Small intestine (tissue), 7 donors: ENCODE measurements around the gene TMEM242. TPM values are rescaled to one million over a fixed set of nuclear protein-coding genes. Genes with fewer than 3 reads are reported as not detected.

Source experiments
- DNase-seq, 2 donors: peaks; one replicate each; pipeline versions ENCODE4 v3.0.0 to v3.0.0-alpha.2; 2013
- FAIRE-seq: peaks from 2 replicates; lab custom pipeline; 2012; peaks lifted over from hg19 to GRCh38; lab: Jason Lieb, UNC
- H3K27ac ChIP-seq, 3 donors: one replicate each; pipeline ENCODE4 v1.5.1; 2013; ENCODE audit warnings: low read length in 2 of 3, mild to moderate bottlenecking in 2 of 3, control low read depth in 1 of 3, inconsistent platforms in 1 of 3, low read depth in 1 of 3, moderate library complexity in 1 of 3
- H3K27me3 ChIP-seq, 3 donors: one replicate each; pipeline ENCODE4 v1.6.1; 2013; ENCODE audit warnings: low read length in 3 of 3, inconsistent platforms in 1 of 3; ENCODE audit not compliant: control insufficient read depth in 3 of 3, insufficient read depth in 3 of 3
- H3K36me3 ChIP-seq, 3 donors: one replicate each; pipeline ENCODE4 v1.6.1; 2013; ENCODE audit warnings: low read length in 3 of 3, inconsistent platforms in 1 of 3, low read depth in 1 of 3, mild to moderate bottlenecking in 1 of 3, moderate library complexity in 1 of 3; ENCODE audit not compliant: control insufficient read depth in 3 of 3, insufficient read depth in 2 of 3
- H3K4me1 ChIP-seq, 3 donors: one replicate each; pipeline ENCODE4 v1.6.1; 2013; ENCODE audit warnings: low read length in 2 of 3, inconsistent platforms in 1 of 3, low read depth in 1 of 3, mild to moderate bottlenecking in 1 of 3, moderate library complexity in 1 of 3; ENCODE audit not compliant: control insufficient read depth in 3 of 3, insufficient read depth in 2 of 3
- H3K4me3 ChIP-seq, 3 donors: one replicate each; pipeline ENCODE4 v1.5.1; 2013; ENCODE audit warnings: low read length in 3 of 3, control low read depth in 1 of 3, inconsistent platforms in 1 of 3, low read depth in 1 of 3, mild to moderate bottlenecking in 1 of 3, moderate library complexity in 1 of 3
- H3K9me3 ChIP-seq, 2 donors: one replicate each; pipeline ENCODE4 v1.6.1; 2013; ENCODE audit warnings: low read depth in 1 of 2, low read length in 1 of 2; ENCODE audit not compliant: control insufficient read depth in 2 of 2, insufficient read depth in 1 of 2
- WGBS, 3 donors: extraction: QIAGEN DNeasy Blood & Tissue Kit; methylation state at CpG; one replicate each; pipeline ENCODE4 v1.1.7; 2013; 5-methylcytosine and 5-hydroxymethylcytosine counted together
- polyA plus RNA-seq, 4 donors: library from polyadenylated mRNA; stranded (reverse) in 3 of 4; unstranded in 1 of 4; fragments of 200-250 nt in 3 of 4; fragments of 120-200 nt in 1 of 4; gene quantifications; one replicate each; pipeline versions ENCODE4 v1.2.1 to v1.2.3, GENCODE V29; 2013
- donor health status: healthy with polysubstance abuse.
- donor health status: control.
- donor health status: control.
- donor health status: Bipolar disorder and iron deficiency.
- donor health status: healthy.

TMEM242 gene
- polyA plus RNA-seq, 4 donors, result 3.8 to 9.5 (median 5.7) TPM

- 77 to 84% (median 82%) methylated on average over 3 of the region's 3 CpGs for WGBS, 3 donors
Measured at GRCh38 chr6:157254538-157254937, 68.8 kb downstream of the TMEM242 start.

GRCh38 chr6:157253699-157254098 is 69.6 kb downstream of the TMEM242 start:
- no peak for FAIRE-seq
- Histone ChIP-seq H3K27ac (no peak overlapping the region), H3K27me3 (no peaks in the 10 kb centered on the region), H3K4me1 (no peaks in the 10 kb centered on the region), H3K36me3 (no peaks in the 10 kb centered on the region), H3K9me3 (peaks cover 0 to 2% of the 10 kb centered on the region in 2 donors), H3K4me3 (no peak overlapping the region)
- 83 to 91% (median 88%) methylated on average over 6 to 7 of the region's 7 CpGs for WGBS, 3 donors
- DNase-seq, result no peak

More at GRCh38 chr6:157254538-157254937, 68.8 kb downstream of the TMEM242 start:
- H3K36me3 ChIP-seq, result no peaks in the 10 kb centered on the region
- no peak overlapping the region for H3K27ac ChIP-seq
- H3K27me3 ChIP-seq, result no peaks in the 10 kb centered on the region
- no peaks in the 10 kb centered on the region for H3K9me3 ChIP-seq
- H3K4me1 ChIP-seq, result no peaks in the 10 kb centered on the region
- FAIRE-seq (no peak), DNase-seq (no peak)
- H3K4me3 ChIP-seq, result no peak overlapping the region

- FAIRE-seq, result no peak
- Histone ChIP-seq H3K4me3 (no peak overlapping the region), H3K27ac (no peak overlapping the region), H3K9me3 (peaks cover 0 to 4% of the 10 kb centered on the region in 2 donors), H3K4me1 (no peaks in the 10 kb centered on the region), H3K36me3 (no peaks in the 10 kb centered on the region), H3K27me3 (no peaks in the 10 kb centered on the region)
- no peak for DNase-seq
- WGBS, 3 donors, result 68 to 75% (median 73%) methylated on average over 7 of the region's 7 CpGs
Measured at GRCh38 chr6:157253017-157253416, 70.3 kb downstream of the TMEM242 start.

GRCh38 chr6:157251586-157252247 is 71.6 kb downstream of the TMEM242 start:
- Histone ChIP-seq H3K4me3 (no peak overlapping the region), H3K36me3 (no peaks in the 10 kb centered on the region), H3K9me3 (peaks cover 0 to 4% of the 10 kb centered on the region in 2 donors), H3K27ac (no peak overlapping the region), H3K27me3 (no peaks in the 10 kb centered on the region), H3K4me1 (no peaks in the 10 kb centered on the region)
- 80 to 88% (median 87%) methylated on average over 8 of the region's 8 CpGs for WGBS, 3 donors
- no peak for FAIRE-seq
- DNase-seq, result no peak

GRCh38 chr6:157249826-157250225 is 73.5 kb downstream of the TMEM242 start:
- H3K4me3 ChIP-seq, result no peak overlapping the region
- DNase-seq, result no peak
- H3K27me3 ChIP-seq, result no peaks in the 10 kb centered on the region
- no peak for FAIRE-seq
- no peaks in the 10 kb centered on the region for H3K4me1 ChIP-seq
- peaks cover 0 to 4% of the 10 kb centered on the region in 2 donors for H3K9me3 ChIP-seq
- WGBS, 3 donors, result 87 to 91% (median 89%) methylated on average over 8 of the region's 8 CpGs
- H3K36me3 ChIP-seq, result no peaks in the 10 kb centered on the region
- H3K27ac ChIP-seq, result no peak overlapping the region

GRCh38 chr6:157248264-157248663 is 75.1 kb downstream of the TMEM242 start:
- 59 to 75% (median 69%) methylated on average over 1 of the region's 1 CpG for WGBS, 3 donors
- Histone ChIP-seq H3K9me3 (peaks cover 0 to 4% of the 10 kb centered on the region in 2 donors), H3K4me3 (no peak overlapping the region), H3K36me3 (no peaks in the 10 kb centered on the region), H3K4me1 (no peaks in the 10 kb centered on the region), H3K27me3 (peaks cover 0 to 2% (median 0%) of the 10 kb centered on the region in 3 donors), H3K27ac (no peak overlapping the region)
- FAIRE-seq (no peak), DNase-seq (no peak)

GRCh38 chr6:157246771-157247484 is 76.4 kb downstream of the TMEM242 start:
- H3K27me3 ChIP-seq, result peaks cover 0 to 3% (median 0%) of the 10 kb centered on the region in 3 donors
- peaks cover 0 to 4% (median 0%) of the 10 kb centered on the region in 3 donors for H3K4me1 ChIP-seq
- DNase-seq, result peak; percentile 30 to 43
- WGBS, 3 donors, result 68 to 82% (median 77%) methylated on average over 14 of the region's 14 CpGs
- H3K36me3 ChIP-seq, result no peaks in the 10 kb centered on the region
- no peak for FAIRE-seq
- peaks cover 0 to 4% of the 10 kb centered on the region in 2 donors for H3K9me3 ChIP-seq
- H3K27ac ChIP-seq, result no peak overlapping the region
- H3K4me3 ChIP-seq, result no peak overlapping the region

- H3K4me1 ChIP-seq, result peaks cover 0 to 4% (median 0%) of the 10 kb centered on the region in 3 donors
- H3K27ac ChIP-seq, result no peak overlapping the region
- 90 to 96% (median 94%) methylated on average over 21 of the region's 21 CpGs for WGBS, 3 donors
- DNase-seq (no peak), FAIRE-seq (no peak)
- H3K27me3 ChIP-seq, result peaks cover 0 to 3% (median 0%) of the 10 kb centered on the region in 3 donors
- H3K4me3 ChIP-seq, result no peak overlapping the region
- no peaks in the 10 kb centered on the region for H3K36me3 ChIP-seq
- peaks cover 0 to 9% of the 10 kb centered on the region in 2 donors for H3K9me3 ChIP-seq
Measured at GRCh38 chr6:157246048-157246630, 77.2 kb downstream of the TMEM242 start.
